HG02970 (cell line): ENCODE measurements around the gene MUC5AC.
"Not testable (repeated sequence)": the region's sequence is repeated elsewhere in the genome, so short reads cannot be mapped to it uniquely, and the experiment has no call there.

ENCODE experiments used
- ATAC-seq: cut with Tn5 transposase; IDR thresholded peaks from one replicate; pipeline ENCODE4 v1.9.1; 2021; ENCODE audit warnings: mild to moderate bottlenecking, moderate library complexity, moderate number of reproducible peaks; ENCODE audit not compliant: unreplicated experiment, low FRiP score

MUC5AC gene, protein sequence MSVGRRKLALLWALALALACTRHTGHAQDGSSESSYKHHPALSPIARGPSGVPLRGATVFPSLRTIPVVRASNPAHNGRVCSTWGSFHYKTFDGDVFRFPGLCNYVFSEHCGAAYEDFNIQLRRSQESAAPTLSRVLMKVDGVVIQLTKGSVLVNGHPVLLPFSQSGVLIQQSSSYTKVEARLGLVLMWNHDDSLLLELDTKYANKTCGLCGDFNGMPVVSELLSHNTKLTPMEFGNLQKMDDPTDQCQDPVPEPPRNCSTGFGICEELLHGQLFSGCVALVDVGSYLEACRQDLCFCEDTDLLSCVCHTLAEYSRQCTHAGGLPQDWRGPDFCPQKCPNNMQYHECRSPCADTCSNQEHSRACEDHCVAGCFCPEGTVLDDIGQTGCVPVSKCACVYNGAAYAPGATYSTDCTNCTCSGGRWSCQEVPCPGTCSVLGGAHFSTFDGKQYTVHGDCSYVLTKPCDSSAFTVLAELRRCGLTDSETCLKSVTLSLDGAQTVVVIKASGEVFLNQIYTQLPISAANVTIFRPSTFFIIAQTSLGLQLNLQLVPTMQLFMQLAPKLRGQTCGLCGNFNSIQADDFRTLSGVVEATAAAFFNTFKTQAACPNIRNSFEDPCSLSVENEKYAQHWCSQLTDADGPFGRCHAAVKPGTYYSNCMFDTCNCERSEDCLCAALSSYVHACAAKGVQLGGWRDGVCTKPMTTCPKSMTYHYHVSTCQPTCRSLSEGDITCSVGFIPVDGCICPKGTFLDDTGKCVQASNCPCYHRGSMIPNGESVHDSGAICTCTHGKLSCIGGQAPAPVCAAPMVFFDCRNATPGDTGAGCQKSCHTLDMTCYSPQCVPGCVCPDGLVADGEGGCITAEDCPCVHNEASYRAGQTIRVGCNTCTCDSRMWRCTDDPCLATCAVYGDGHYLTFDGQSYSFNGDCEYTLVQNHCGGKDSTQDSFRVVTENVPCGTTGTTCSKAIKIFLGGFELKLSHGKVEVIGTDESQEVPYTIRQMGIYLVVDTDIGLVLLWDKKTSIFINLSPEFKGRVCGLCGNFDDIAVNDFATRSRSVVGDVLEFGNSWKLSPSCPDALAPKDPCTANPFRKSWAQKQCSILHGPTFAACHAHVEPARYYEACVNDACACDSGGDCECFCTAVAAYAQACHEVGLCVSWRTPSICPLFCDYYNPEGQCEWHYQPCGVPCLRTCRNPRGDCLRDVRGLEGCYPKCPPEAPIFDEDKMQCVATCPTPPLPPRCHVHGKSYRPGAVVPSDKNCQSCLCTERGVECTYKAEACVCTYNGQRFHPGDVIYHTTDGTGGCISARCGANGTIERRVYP (N-terminal part only)

DNA sequence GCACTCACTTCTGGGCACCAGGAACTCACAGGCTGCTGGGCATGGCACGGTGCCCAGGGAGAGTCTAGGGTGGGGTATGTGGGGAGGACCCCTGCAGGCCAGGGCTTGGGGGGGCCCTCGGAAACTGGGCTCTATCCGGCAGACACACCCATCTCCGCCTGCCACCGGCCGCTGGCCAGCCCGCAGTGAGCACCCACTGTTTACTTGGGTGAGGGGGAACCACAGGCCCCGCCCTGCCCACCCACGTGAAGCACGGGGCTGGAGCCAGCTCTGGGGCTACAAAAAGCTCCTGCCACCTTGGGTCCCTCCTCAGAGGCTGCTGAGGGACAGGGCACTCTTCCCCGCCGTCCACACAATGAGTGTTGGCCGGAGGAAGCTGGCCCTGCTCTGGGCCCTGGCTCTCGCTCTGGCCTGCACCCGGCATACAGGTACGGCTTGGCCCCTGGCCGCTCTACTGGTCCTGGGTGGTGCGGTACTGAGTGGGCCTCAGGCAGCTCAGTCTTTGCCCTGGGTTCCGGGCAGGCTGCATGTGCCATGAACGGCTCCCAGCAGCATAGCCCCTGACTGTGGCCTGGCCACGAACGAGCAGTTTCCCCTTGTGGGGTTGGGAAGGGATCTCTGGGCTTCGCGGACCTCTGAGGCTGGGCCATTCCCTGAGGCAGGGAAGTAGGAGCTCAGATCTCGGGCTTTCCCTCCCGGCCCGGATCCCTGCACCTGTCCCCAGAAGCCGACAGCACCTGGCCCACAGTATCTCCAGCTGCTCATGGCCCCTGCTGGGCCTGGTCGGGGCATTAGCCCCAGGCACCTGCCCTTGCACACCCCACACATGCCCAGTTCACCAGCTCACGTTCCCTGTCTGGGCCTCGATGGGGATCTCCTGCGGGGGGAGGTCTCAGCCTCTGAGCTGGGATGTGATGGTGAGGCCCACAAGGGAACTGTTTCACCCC, at the start of gene MUC5AC:
Gene MUC5AC, plus strand, starts transcription at position 309 of the 947 bp plus-strand sequence. Its CDS starts 47 bp downstream, at position 356.
- no peak for ATAC-seq

DNA sequence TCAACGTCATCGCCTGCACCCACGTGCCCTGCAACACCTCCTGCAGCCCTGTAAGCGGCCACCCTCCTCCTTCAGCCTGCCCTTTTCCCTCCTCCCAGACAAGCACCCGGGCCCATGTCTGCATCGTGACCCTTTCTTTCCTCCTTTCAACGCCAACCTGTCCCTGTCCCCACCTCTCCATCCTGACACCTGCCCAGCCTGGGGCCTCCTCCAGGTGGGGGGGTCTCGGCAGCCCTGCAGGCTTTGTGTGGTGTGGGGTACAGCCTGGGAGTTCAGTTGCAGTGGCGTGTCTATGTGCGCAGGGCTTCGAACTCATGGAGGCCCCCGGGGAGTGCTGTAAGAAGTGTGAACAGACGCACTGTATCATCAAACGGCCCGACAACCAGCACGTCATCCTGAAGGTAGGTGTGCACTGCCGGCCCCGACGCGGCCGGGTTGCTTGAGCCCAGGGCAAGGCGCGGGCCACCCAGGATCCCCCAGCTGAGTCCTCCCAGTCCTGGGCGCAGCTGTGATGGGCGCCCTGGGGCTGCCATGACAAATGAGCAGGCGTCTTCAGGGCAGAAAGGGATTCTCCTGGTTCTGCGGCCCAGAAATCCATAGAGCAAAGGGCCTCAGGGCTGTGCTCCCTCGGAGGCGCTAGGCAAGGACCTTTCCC, 49.4 kb upstream of the MUC5AC start:
- no peak for ATAC-seq

DNA sequence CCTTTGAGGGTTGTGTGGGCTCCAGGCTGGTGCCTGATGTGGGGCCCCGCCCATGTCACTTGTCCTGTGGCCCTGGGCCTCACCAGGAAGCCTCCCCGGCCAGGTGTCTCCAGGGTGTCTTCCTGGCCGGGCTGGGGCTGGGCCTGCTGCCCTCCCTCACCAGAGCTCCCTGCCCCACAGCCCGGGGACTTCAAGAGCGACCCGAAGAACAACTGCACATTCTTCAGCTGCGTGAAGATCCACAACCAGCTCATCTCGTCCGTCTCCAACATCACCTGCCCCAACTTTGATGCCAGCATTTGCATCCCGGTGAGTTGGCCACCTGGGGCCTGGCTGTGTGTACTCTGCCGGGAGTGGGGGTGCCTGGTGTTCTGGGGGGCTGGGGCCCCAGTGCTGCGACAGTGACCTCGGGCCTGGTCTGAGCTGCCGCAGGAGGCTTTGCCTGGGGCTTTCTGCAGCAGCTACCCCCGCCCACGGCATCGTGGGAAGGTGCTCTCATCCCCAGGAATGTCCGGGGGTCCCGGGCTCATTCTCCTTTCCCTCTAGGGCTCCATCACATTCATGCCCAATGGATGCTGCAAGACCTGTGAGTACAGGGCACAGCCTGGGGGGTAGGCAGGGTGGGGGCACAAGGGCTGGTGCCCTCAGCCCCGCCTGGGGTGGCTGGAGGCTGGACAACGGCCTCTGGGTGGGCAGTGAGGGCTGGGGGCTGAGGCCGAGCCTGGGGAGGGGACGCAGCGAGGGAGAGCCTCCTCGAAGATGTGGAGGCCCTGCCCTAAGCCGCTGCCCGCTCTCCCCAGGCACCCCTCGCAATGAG, 48.4 kb upstream of the MUC5AC start:
- ATAC-seq: no peak

DNA sequence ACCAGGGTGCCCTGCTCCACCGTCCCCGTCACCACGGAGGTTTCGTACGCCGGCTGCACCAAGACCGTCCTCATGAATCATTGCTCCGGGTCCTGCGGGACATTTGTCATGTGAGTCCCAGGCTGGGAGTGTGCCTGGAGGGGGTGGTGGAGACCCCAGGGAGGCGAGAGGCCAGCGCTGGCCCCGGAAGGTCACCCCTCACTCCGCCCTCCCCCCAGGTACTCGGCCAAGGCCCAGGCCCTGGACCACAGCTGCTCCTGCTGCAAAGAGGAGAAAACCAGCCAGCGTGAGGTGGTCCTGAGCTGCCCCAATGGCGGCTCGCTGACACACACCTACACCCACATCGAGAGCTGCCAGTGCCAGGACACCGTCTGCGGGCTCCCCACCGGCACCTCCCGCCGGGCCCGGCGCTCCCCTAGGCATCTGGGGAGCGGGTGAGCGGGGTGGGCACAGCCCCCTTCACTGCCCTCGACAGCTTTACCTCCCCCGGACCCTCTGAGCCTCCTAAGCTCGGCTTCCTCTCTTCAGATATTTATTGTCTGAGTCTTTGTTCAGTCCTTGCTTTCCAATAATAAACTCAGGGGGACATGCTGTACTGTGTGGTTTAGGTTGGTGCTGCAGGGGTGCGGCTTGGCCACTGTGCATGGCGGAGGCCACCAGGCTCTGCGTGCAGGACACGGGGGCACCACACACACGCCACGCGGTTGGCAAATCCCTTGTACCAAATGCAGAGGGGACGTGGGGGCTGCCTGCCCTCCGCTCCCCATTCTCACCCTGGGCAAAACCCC, 47.6 kb upstream of the MUC5AC start:
- ATAC-seq: no peak

DNA sequence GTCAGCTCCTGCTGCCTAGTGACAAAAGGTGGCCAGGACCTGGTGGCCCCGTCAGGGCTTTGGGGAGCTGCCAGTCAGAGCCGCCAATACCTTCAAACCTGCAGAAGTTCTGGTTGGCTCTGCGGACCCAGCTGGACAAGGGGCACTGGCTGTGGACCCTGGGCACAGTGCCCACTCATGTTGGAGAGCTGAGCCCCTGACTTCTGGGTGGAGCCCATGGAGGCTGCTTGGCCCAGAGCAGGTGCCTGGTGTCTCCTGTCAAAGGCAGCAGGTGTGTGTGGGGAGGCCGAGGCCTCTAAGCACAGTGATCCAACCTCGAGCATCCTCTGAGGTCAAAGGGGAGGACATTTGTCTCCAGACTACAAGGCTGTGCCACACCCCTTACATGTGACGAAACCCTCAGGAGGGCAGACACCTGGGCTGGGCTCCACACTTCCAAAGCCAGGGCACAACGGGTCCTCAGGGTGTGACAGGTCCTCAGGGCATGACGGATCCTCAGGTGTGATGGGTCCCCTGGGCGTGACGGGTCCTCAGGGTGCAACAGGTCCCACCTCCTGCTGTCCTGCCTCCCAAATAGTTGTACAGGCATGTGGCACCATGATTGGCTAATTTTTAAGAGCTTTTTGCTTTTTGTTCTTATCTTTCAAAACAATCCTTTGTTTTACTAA, 46.1 kb upstream of the MUC5AC start:
- no peak for ATAC-seq

DNA sequence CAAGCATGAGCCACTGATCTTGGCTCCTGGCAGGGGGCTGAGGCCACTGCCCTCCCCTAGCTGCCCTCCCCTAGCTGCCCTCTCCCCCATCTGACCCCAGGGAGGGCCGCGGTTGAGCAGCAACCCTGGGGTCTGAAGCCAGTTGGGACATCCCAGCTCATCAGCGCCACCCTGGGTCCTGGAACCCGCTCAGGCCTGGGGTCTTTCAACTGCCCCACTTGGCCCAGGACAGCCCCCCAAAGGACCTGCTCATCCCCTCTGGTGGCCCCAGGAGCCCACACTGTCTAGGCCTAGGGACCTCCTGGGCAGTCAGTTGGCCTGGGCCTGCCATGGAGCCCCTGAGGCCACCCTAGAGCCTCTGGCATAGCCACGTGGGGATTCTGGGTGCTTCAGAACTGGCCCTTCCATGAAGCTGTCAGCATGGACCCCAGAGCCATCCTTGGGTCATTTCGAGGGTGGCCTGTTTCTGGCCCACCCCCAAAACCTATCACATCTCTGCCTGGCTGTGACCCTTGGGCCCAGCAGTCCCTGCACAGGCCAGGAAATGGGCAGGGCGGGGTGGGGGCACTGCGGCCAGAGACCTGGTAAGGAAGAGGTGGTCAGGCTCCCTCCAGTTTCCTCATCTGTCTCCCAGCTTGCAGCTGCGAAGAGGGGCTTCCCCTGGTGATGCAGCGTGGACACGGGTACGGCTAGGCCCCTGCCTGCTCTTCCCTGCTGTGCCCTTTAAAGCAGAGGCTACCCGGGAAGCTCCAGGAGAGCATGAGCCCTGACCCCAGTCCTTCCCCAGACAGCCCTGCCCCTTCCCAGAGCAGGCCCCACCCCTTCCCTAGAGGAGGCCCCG, 45.2 kb upstream of the MUC5AC start:
- ATAC-seq: no peak

DNA sequence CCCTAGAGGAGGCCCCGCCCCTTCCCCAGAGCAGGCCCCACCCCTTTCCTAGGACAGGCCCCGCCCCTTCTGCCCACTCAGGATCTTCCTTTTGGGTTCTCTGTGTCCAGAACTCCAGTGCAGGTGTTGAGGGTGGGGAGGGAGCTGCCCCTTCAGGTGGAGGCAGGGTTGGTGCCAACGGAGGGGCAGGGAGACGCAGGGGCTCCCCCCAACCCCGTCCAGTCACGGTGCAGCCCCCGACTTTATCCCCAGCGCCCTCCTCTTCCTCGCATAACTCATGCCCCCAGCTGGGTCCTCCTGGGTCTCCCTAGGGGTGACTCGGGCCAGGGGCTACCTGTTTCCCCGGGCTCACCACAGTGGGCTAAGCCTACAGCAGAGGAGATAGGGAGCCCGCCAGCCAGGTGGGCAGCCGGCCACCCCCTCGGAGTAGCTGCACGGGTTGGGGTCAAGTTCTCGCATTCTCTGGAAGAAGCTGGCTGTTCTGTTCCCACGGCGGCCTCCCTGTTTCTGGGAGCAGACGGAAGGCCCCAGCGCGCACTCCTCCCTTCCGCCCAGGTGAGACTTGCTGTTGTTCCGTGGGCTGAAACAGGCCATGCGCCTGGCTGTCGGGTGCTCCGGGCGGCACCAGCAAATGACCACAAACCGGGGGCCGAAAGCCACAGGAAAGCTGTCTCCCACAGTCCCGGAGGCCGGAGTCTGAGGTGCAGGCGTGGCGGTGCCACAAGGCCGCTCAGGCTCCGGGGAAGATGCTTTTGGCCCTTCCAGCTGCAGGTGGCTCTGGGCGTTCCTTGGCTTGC, 44.1 kb upstream of the MUC5AC start:
- ATAC-seq: no peak

DNA sequence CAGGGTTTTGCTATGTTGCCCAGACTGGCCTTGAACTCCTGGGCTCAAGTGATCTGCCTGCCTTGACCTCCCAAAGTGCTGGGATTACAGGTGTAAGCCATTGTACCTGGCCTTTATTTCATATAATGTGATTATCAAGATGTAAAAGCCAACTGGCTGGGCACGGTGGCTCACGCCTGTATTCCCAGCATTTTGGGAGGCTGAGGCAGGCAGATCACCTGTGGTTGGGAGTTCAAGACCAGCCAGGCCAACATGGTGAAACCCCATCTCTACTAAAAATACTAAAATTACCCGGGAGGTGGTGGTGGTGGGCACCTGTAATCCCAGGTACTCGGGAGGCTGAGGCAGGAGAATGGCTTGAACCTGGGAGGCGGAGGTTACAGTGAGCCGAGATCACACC, 42.5 kb upstream of the MUC5AC start:
- ATAC-seq: not testable (repeated sequence)

DNA sequence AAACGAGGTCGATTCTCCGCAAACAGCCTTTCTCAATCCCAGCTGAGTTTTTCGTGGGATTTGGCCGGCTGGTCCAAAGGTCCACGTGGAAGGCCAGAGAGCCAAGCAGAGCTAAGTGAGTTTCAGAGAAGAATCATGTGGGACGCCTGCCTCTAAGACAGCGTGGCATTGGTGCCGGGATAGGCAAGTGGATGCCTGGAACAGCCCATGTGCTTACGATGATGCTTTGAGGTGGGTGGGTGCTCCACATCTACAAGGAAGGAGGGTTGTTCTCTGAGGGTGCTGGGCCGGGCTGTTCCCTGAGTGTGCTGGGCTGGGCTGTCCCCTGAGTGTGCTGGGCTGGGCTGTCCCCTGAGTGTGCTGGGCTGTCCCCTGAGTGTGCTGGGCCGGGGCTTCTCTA, 41.6 kb upstream of the MUC5AC start:
- no peak for ATAC-seq

DNA sequence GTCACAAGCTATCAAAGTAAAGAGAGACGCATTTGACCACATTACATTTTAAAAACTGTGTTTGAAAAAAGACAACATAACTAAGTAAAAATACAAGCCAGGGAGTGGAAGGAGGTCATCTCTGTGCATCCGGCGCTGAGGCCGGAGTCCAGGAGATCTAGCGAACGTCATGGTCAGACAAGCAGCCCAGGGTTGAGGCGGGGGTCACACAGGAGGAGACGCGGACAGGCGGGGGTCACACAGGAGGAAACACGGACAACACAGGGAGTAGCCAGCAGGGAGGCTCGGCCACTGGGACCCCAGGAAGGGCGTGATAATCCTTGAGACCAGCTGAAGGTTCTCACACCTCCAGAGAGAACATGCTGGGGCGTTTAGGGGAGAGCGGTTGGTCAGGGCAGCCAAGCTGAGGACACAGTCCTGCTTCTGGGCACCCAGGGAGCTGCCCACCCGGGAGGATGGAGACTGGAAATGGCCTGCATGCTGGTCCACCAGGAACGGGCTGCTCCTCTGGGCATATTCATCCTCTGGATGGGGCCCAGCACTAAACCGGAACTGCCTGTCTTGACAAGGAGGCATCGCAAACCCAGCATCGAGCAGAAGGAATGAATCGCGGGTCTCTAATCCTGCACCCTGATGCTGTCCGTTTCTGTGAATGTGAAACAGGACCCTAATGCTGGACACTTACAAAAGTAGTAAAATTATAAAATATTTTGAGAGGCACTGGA, 40.9 kb upstream of the MUC5AC start:
- no peak for ATAC-seq

DNA sequence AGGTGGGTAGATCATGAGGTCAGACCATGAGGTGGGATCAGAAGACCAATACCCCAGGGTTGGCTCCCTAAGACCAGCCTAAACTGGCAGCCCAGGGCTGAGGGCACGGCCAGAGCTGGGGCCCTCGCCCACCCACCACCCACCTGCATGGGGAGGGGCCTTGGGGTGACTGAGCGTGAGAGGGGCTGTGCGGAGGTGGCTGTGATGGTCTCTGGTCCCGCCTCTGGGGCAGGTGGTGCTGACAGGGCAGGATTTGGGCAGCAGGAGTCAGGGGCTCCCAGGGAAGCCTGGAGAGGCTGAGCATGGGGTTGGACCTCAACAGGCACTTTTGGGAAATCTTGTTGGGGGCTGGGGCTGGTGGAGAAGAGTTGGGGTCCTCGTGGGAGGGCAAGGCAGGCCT, 39.8 kb upstream of the MUC5AC start:
- ATAC-seq: no peak

DNA sequence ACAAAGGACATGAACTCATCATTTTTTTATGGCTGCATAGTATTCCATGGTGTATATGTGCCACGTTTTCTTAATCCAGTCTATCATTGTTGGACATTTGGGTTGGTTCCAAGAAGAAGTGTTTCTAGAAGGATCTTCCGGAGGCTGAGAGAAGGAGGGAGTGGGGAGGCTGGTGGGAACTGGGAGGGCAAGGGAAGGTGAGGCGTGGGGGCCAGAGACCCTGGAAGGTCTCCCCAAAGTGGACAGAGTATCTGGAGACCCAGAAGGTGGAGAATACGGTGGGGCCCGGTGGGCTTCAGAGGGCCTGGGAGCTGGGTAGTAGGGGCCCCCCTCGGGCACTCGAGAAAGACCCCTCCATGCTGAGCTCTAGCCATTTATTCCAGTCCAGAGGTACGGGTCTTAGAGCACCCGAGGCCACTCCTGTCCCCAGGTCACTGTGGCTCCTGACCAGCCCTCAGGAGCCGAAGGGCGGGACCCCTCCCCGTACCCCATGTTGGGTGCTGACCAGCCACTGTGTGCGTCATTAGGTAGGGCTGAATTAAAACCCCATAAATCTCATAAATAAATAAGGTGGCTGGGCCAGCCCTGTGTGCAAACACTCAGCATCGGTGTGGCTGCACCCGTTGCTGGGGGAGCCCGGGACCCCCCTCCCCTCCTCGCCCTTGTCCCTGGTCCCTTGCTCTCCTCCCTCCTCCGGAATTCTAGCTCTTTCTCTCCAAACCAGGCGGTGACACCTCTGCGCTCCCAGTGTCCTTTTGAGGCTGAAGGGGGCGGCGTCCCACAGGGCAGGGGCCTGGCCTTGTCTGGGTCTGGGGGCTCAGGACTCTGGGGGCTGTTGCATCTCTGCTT, 38.8 kb upstream of the MUC5AC start:
- no peak for ATAC-seq

DNA sequence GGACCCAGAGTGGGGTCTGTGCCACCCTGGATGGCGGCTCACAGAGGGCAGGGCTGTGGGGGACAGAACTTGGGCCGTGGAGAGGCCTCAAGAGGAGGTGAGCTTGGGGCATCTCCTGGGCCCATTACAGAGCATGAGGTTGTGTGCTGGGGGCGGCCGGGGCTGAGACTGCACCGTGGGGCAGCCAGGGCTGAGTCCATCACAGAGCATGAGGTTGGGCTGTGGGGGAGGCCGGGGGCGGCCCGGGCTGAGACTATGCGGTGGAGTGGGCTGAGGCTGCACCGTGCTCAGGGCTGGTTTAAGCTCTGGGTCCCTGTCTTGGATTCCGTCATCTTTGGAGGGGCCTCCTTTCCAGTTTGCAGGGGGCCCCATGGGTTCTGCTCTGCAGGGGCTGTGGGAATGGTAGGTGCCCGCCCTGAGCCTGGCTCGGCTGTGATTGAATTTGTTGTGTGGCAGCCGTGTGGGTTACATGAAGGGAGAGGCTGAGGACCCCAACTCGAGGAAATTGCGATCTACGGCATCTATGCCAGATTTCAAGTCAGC, 38.1 kb upstream of the MUC5AC start:
- no peak for ATAC-seq
